Trophoblast cell (in vitro differentiated cells and primary cell): ENCODE results near the gene ACTR8.
A peak's percentile ranks its signal among the peaks of the same experiment; 100 is the strongest.

Source experiments
- DNase-seq, 2 donors: peaks; one replicate each; pipeline ENCODE4 v3.0.0-alpha.2; 2016
- H2AFZ ChIP-seq: 2 replicates; pipeline ENCODE4 v1.6.1; 2013; ENCODE audit warnings: low read length, moderate library complexity, mild to moderate bottlenecking; ENCODE audit not compliant: insufficient read depth, poor library complexity
- H2AK5ac ChIP-seq: 2 replicates; pipeline ENCODE4 v1.6.1; 2013; ENCODE audit warnings: mild to moderate bottlenecking, low read length
- H2BK120ac ChIP-seq: 2 replicates; pipeline ENCODE4 v1.6.1; 2013; ENCODE audit warnings: low read length, mild to moderate bottlenecking, moderate library complexity; ENCODE audit not compliant: insufficient read depth, poor library complexity
- H2BK12ac ChIP-seq: 2 replicates; pipeline ENCODE4 v1.6.1; 2013; ENCODE audit warnings: mild to moderate bottlenecking, low read length, moderate library complexity
- H2BK5ac ChIP-seq: 2 replicates; pipeline ENCODE4 v1.6.1; 2013; ENCODE audit warnings: low read length, low read depth, moderate library complexity, mild to moderate bottlenecking; ENCODE audit not compliant: poor library complexity
- H3K14ac ChIP-seq: 2 replicates; pipeline ENCODE4 v1.6.1; 2013; ENCODE audit warnings: mild to moderate bottlenecking, low read length
- H3K18ac ChIP-seq: 2 replicates; pipeline ENCODE4 v1.6.1; 2013; ENCODE audit warnings: mild to moderate bottlenecking, low read length
- H3K23ac ChIP-seq: 2 replicates; pipeline ENCODE4 v1.6.1; 2013; ENCODE audit warnings: low read length
- H3K27ac ChIP-seq: 2 replicates; pipeline ENCODE4 v1.5.1; 2013; ENCODE audit warnings: low read depth, mild to moderate bottlenecking, inconsistent platforms, low read length, moderate library complexity
- H3K27me3 ChIP-seq: 2 replicates; pipeline ENCODE4 v1.6.1; 2013; ENCODE audit warnings: inconsistent platforms, mild to moderate bottlenecking, low read length, moderate library complexity; ENCODE audit not compliant: insufficient read depth
- H3K36me3 ChIP-seq, 2 experiments: 1 replicate in 1 of 2; 2 replicates in 1 of 2; pipeline ENCODE4 v1.6.1; 2013; ENCODE audit warnings: low read length in 2 of 2, mild to moderate bottlenecking in 2 of 2, moderate library complexity in 1 of 2; ENCODE audit not compliant: insufficient read depth in 2 of 2, control insufficient read depth in 1 of 2
- H3K4ac ChIP-seq: 2 replicates; pipeline ENCODE4 v1.6.1; 2013; ENCODE audit warnings: low read depth, mild to moderate bottlenecking, low read length, moderate library complexity
- H3K4me1 ChIP-seq, 2 experiments: 1 replicate in 1 of 2; 2 replicates in 1 of 2; pipeline ENCODE4 v1.6.1; 2013; ENCODE audit warnings: low read length in 2 of 2, mild to moderate bottlenecking in 2 of 2, moderate library complexity in 1 of 2; ENCODE audit not compliant: insufficient read depth in 2 of 2, control insufficient read depth in 1 of 2
- H3K4me2 ChIP-seq: 2 replicates; pipeline ENCODE4 v1.6.1; 2013; ENCODE audit warnings: inconsistent platforms, mild to moderate bottlenecking, low read length, moderate library complexity
- H3K4me3 ChIP-seq: 2 replicates; pipeline ENCODE4 v1.5.1; 2013; ENCODE audit warnings: mild to moderate bottlenecking, low read depth, low read length, inconsistent platforms
- H3K79me1 ChIP-seq: one replicate; pipeline ENCODE4 v1.6.1; 2013; ENCODE audit warnings: low read length
- H3K79me2 ChIP-seq: 2 replicates; pipeline ENCODE4 v1.6.1; 2013; ENCODE audit warnings: low read length, mild to moderate bottlenecking; ENCODE audit not compliant: control insufficient read depth, insufficient read depth, poor library complexity
- H3K9ac ChIP-seq: 2 replicates; pipeline ENCODE4 v1.6.1; 2013; ENCODE audit warnings: mild to moderate bottlenecking, low read length
- H3K9me3 ChIP-seq: 2 replicates; pipeline ENCODE4 v1.6.1; 2013; ENCODE audit warnings: low read depth, mild to moderate bottlenecking, control low read depth, inconsistent platforms, low read length; ENCODE audit not compliant: insufficient read depth
- H4K12ac ChIP-seq: 2 replicates; pipeline ENCODE4 v1.6.1; 2013; ENCODE audit warnings: low read depth, mild to moderate bottlenecking, low read length, moderate library complexity
- H4K8ac ChIP-seq: 2 replicates; pipeline ENCODE4 v1.6.1; 2013; ENCODE audit warnings: low read depth, mild to moderate bottlenecking, low read length, moderate library complexity
- H4K91ac ChIP-seq: one replicate; pipeline ENCODE4 v1.6.1; 2013; ENCODE audit warnings: low read depth, mild to moderate bottlenecking, low read length, moderate library complexity
- WGBS: extraction: QIAGEN DNeasy Blood & Tissue Kit; methylation state at CpG from one replicate; pipeline ENCODE4 v1.1.7; 2013; ENCODE audit warnings: missing lambda C conversion rate; ENCODE audit not compliant: insufficient read length, insufficient coverage; ENCODE audit errors: extremely low coverage; 5-methylcytosine and 5-hydroxymethylcytosine counted together

The ACTR8 gene

DNA sequence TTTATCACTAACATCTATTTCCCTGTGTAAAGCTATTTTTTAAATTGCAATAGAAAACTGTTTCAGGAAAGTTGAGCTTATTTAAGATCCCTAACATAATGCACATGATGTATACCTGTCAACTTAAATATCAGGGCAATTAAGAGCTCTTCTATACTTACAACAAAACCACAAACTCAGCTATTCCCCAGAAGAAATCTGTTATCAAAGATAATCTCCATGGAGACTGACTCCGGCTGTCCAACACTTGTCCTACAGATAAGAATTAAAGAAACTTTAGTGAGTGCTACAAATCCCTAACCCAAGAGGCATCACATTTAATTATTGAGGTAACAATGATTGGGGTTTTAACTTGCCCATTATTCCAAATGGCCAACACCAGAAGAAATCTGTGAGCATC is 6.3 kb upstream of the ACTR8 start:
- no peaks in the 10 kb centered on the region for H3K9me3 ChIP-seq
- H3K27ac ChIP-seq = no peak overlapping the region
- no peak overlapping the region for H2AFZ ChIP-seq
- no peak overlapping the region for H2BK5ac ChIP-seq
- no peak overlapping the region for H2AK5ac ChIP-seq
- no CpG with 5 or more reads among the region's 1 CpG for WGBS
- H3K4ac ChIP-seq = no peak overlapping the region
- H4K12ac ChIP-seq = no peak overlapping the region
- H4K91ac ChIP-seq = no peak overlapping the region
- H3K27me3 ChIP-seq = no peaks in the 10 kb centered on the region
- H3K9ac ChIP-seq = no peak overlapping the region
- peaks cover 9% of the 10 kb centered on the region for H3K79me1 ChIP-seq
- peaks cover 0 to 7% of the 10 kb centered on the region in 2 experiments for H3K4me1 ChIP-seq
- DNase-seq = no peak
- no peak overlapping the region for H3K4me2 ChIP-seq
- H4K8ac ChIP-seq = no peak overlapping the region
- peaks cover 8% of the 10 kb centered on the region for H3K79me2 ChIP-seq
- no peak overlapping the region for H3K18ac ChIP-seq
- H3K23ac ChIP-seq = no peak overlapping the region
- H3K36me3 ChIP-seq = peaks cover 6 to 14% of the 10 kb centered on the region in 2 experiments
- no peak overlapping the region for H2BK12ac ChIP-seq
- H3K4me3 ChIP-seq = no peak overlapping the region
- no peak overlapping the region for H2BK120ac ChIP-seq
- H3K14ac ChIP-seq = no peak overlapping the region

GRCh38 chr3:53887446-53887845 is 5.5 kb upstream of the ACTR8 start:
- H3K4me2 ChIP-seq = no peak overlapping the region
- H3K27me3 ChIP-seq = no peaks in the 10 kb centered on the region
- peaks cover 8% of the 10 kb centered on the region for H3K79me2 ChIP-seq
- no peak overlapping the region for H3K27ac ChIP-seq
- no peaks in the 10 kb centered on the region for H3K9me3 ChIP-seq
- H3K18ac ChIP-seq = no peak overlapping the region
- H3K36me3 ChIP-seq = peaks cover 6 to 14% of the 10 kb centered on the region in 2 experiments
- H4K8ac ChIP-seq = no peak overlapping the region
- no peak overlapping the region for H2AK5ac ChIP-seq
- no peak overlapping the region for H3K9ac ChIP-seq
- no peak overlapping the region for H2AFZ ChIP-seq
- DNase-seq = no peak
- no peak overlapping the region for H2BK12ac ChIP-seq
- H3K4ac ChIP-seq = no peak overlapping the region
- no peak overlapping the region for H4K12ac ChIP-seq
- H3K4me3 ChIP-seq = no peak overlapping the region
- no peak overlapping the region for H2BK5ac ChIP-seq
- peaks cover 9% of the 10 kb centered on the region for H3K79me1 ChIP-seq
- no peak overlapping the region for H2BK120ac ChIP-seq
- H3K23ac ChIP-seq = no peak overlapping the region
- H3K14ac ChIP-seq = no peak overlapping the region
- H4K91ac ChIP-seq = no peak overlapping the region
- H3K4me1 ChIP-seq = peaks cover 0 to 6% of the 10 kb centered on the region in 2 experiments

DNA sequence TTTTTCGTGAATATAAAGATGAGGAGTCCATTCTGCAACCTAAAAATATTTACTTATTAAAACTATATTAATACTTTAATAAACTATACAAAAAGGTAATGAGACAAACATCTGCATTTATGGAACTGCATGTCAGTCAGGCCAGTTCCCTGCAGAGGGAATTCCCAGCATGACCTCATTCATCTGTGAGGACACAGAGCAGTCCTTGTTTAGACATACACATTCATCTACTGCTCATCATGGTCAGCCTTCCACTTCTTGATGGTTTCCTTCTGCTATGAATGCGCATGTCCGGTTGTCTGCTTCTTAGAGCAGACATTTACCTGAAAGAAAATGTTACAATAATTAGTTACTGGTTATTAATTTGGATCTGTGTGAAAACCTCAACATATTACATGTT is 3.3 kb upstream of the ACTR8 start:
- no peak overlapping the region for H3K18ac ChIP-seq
- H3K9me3 ChIP-seq = no peaks in the 10 kb centered on the region
- no peak overlapping the region for H4K91ac ChIP-seq
- whole genome bisulfite sequencing = no CpG with 5 or more reads among the region's 3 CpGs
- H3K23ac ChIP-seq = no peak overlapping the region
- peaks cover 5 to 11% of the 10 kb centered on the region in 2 experiments for H3K4me1 ChIP-seq
- no peaks in the 10 kb centered on the region for H3K27me3 ChIP-seq
- H3K36me3 ChIP-seq = peaks cover 6 to 14% of the 10 kb centered on the region in 2 experiments
- no peak overlapping the region for H3K9ac ChIP-seq
- peak; percentile 15 for DNase-seq
- no peak overlapping the region for H3K14ac ChIP-seq
- no peak overlapping the region for H3K4me3 ChIP-seq
- no peak overlapping the region for H4K12ac ChIP-seq
- no peak overlapping the region for H4K8ac ChIP-seq
- H2BK5ac ChIP-seq = no peak overlapping the region
- peaks cover 6% of the 10 kb centered on the region for H3K79me1 ChIP-seq
- H2AK5ac ChIP-seq = no peak overlapping the region
- H2BK12ac ChIP-seq = no peak overlapping the region
- no peak overlapping the region for H3K27ac ChIP-seq
- H3K79me2 ChIP-seq = peaks cover 6% of the 10 kb centered on the region
- no peak overlapping the region for H2BK120ac ChIP-seq
- no peak overlapping the region for H3K4me2 ChIP-seq
- no peak overlapping the region for H3K4ac ChIP-seq
- H2AFZ ChIP-seq = no peak overlapping the region

GRCh38 chr3:53884623-53885022 is 2.7 kb upstream of the ACTR8 start:
- Histone ChIP-seq H3K4me2 (no peak overlapping the region), H3K79me2 (peaks cover 5% of the 10 kb centered on the region), H2BK5ac (no peak overlapping the region), H3K9ac (no peak overlapping the region), H4K8ac (no peak overlapping the region), H3K18ac (no peak overlapping the region), H3K36me3 (peaks cover 8 to 16% of the 10 kb centered on the region in 2 experiments), H3K27ac (no peak overlapping the region), H3K23ac (no peak overlapping the region), H2AFZ (no peak overlapping the region), H2BK12ac (no peak overlapping the region), H3K4me1 (peaks cover 5 to 9% of the 10 kb centered on the region in 2 experiments), H4K91ac (no peak overlapping the region), H2AK5ac (no peak overlapping the region), H3K4ac (no peak overlapping the region), H2BK120ac (no peak overlapping the region), H3K79me1 (peaks cover 6% of the 10 kb centered on the region), H3K14ac (no peak overlapping the region), H3K9me3 (no peaks in the 10 kb centered on the region), H4K12ac (no peak overlapping the region), H3K4me3 (no peak overlapping the region), H3K27me3 (no peaks in the 10 kb centered on the region)
- no peak for DNase-seq
- whole genome bisulfite sequencing = no CpG with 5 or more reads among the region's 11 CpGs
